H1 (cell line): ENCODE data around the gene TMX2. TPM values are rescaled to one million over a fixed set of nuclear protein-coding genes. Genes with fewer than 3 reads are reported as not detected.

Source experiments
- CTCF ChIA-PET: fragments of 300-600 bp; sonication (Branson Sonifier 250); formaldehyde crosslinking; loops from one replicate; lab custom pipeline; 2021; ENCODE audit not compliant: partially characterized antibody; lab: Charles Lee
- POLR2A ChIA-PET: fragments of 300-600 bp; sonication (Branson Sonifier 250); formaldehyde crosslinking; loops from one replicate; lab custom pipeline; 2021; ENCODE audit warnings: inconsistent platforms; ENCODE audit not compliant: partially characterized antibody; lab: Charles Lee
- DNase-seq, 2 experiments: peaks; one replicate each; pipeline versions ENCODE4 v3.0.0 to v3.0.0-alpha.2; 2010 to 2022; ENCODE audit warnings: low spot score in 2 of 2, low read depth in 1 of 2, mixed read lengths in 1 of 2
- FAIRE-seq: peaks from 2 replicates; lab custom pipeline; 2011; peaks lifted over from hg19 to GRCh38; lab: Jason Lieb, UNC
- H2AFZ ChIP-seq: 2 replicates; pipeline ENCODE4 v1.8.1; 2012; ENCODE audit warnings: low read length, inconsistent platforms
- H2AK5ac ChIP-seq: 2 replicates; pipeline ENCODE4 v1.6.1; 2013; ENCODE audit warnings: low read depth, low read length
- H2BK120ac ChIP-seq: replicated peaks from 2 replicates; pipeline ENCODE3; 2013; ENCODE audit warnings: low read depth, low read length, inconsistent platforms
- H2BK12ac ChIP-seq: 2 replicates; pipeline ENCODE4 v1.6.1; 2013; ENCODE audit warnings: low read depth, low read length
- H2BK15ac ChIP-seq: 2 replicates; pipeline ENCODE4 v1.6.1; 2013; ENCODE audit warnings: low read length
- H2BK20ac ChIP-seq: 2 replicates; pipeline ENCODE4 v1.6.1; 2013; ENCODE audit warnings: low read length
- H2BK5ac ChIP-seq: 2 replicates; pipeline ENCODE4 v1.6.1; 2013; ENCODE audit warnings: low read depth, low read length
- H3K14ac ChIP-seq: 2 replicates; pipeline ENCODE4 v1.6.1; 2013; ENCODE audit warnings: inconsistent platforms; ENCODE audit not compliant: insufficient read length
- H3K18ac ChIP-seq: 2 replicates; pipeline ENCODE4 v1.6.1; 2013; ENCODE audit warnings: low read length; ENCODE audit errors: extremely low read depth
- H3K23ac ChIP-seq: 2 replicates; pipeline ENCODE4 v1.6.1; 2013; ENCODE audit warnings: inconsistent platforms; ENCODE audit not compliant: insufficient read length
- H3K23me2 ChIP-seq: 2 replicates; pipeline ENCODE4 v1.6.1; 2013; ENCODE audit warnings: low read depth, low read length
- H3K27ac ChIP-seq: 2 replicates; pipeline ENCODE4 v1.6.1; 2011; ENCODE audit warnings: low read depth, low read length, inconsistent platforms
- H3K27me3 ChIP-seq, 4 experiments: replicated peaks in 1 of 4; 1 replicate in 1 of 4; 2 replicates in 3 of 4; pipeline versions ENCODE4 v1.6.1 to v1.8.1; 2011 to 2013; ENCODE audit warnings: low read length in 3 of 4, mild to moderate bottlenecking in 3 of 4, inconsistent platforms in 2 of 4, mixed read lengths in 2 of 4, moderate library complexity in 1 of 4; ENCODE audit not compliant: control insufficient read depth in 3 of 4, insufficient read depth in 3 of 4; ENCODE audit errors: extremely low read depth in 1 of 4
- H3K36me3 ChIP-seq, 4 experiments: 2 replicates each; pipeline versions ENCODE4 v1.6.1 to v1.8.1; 2011 to 2013; ENCODE audit warnings: mild to moderate bottlenecking in 4 of 4, low read length in 3 of 4, moderate library complexity in 2 of 4, control low read depth in 1 of 4, inconsistent platforms in 1 of 4; ENCODE audit not compliant: insufficient read depth in 4 of 4, control insufficient read depth in 2 of 4
- H3K4ac ChIP-seq: replicated peaks from 2 replicates; pipeline ENCODE3; 2013; ENCODE audit warnings: low read length, low read depth, mixed read lengths, inconsistent platforms; ENCODE audit not compliant: insufficient read length
- H3K4me1 ChIP-seq, 4 experiments: replicated peaks in 1 of 4; 1 replicate in 1 of 4; 2 replicates in 3 of 4; pipeline versions ENCODE4 v1.6.1 to v1.8.1; 2011 to 2013; ENCODE audit warnings: low read length in 3 of 4, inconsistent platforms in 2 of 4, mixed read lengths in 1 of 4; ENCODE audit not compliant: insufficient read depth in 4 of 4, control insufficient read depth in 3 of 4
- H3K4me2 ChIP-seq, 2 experiments: 2 replicates each; pipeline versions ENCODE4 v1.6.1 to v1.8.1; 2011 to 2013; ENCODE audit warnings: low read depth in 2 of 2, low read length in 2 of 2, control low read depth in 1 of 2, inconsistent platforms in 1 of 2, mild to moderate bottlenecking in 1 of 2; ENCODE audit not compliant: insufficient read depth in 1 of 2
- H3K4me3 ChIP-seq, 4 experiments: fragments of 200-600, 300-600 bp in 1 of 4; sonication (generic), shearing (Covaris generic), sonication (Bioruptor Twin) in 1 of 4; 2 replicates each; pipeline versions ENCODE4 v1.5.1 to v1.8.1; 2011 to 2016; ENCODE audit warnings: low read length in 4 of 4, low read depth in 3 of 4, control low read depth in 2 of 4, inconsistent platforms in 2 of 4, mild to moderate bottlenecking in 2 of 4, mixed read lengths in 1 of 4, moderate library complexity in 1 of 4; ENCODE audit not compliant: insufficient read depth in 2 of 4; ENCODE audit errors: extremely low read depth in 1 of 4
- H3K56ac ChIP-seq: replicated peaks from 2 replicates; pipeline ENCODE3; 2013; ENCODE audit warnings: low read depth, mild to moderate bottlenecking, mixed read lengths, low read length, inconsistent platforms; ENCODE audit not compliant: insufficient read length
- H3K79me1 ChIP-seq: 2 replicates; pipeline ENCODE4 v1.6.1; 2013; ENCODE audit warnings: low read depth, low read length, control low read depth
- H3K79me2 ChIP-seq, 2 experiments: 2 replicates each; pipeline versions ENCODE4 v1.6.1 to v1.8.1; 2012 to 2013; ENCODE audit warnings: low read length in 2 of 2, mild to moderate bottlenecking in 2 of 2, inconsistent platforms in 1 of 2; ENCODE audit not compliant: insufficient read depth in 2 of 2, control insufficient read depth in 1 of 2
- H3K9ac ChIP-seq, 4 experiments: replicated peaks in 1 of 4; 1 replicate in 1 of 4; 2 replicates in 3 of 4; pipeline versions ENCODE4 v1.6.1 to v1.8.1; 2011 to 2013; ENCODE audit warnings: low read depth in 3 of 4, low read length in 3 of 4, control low read depth in 2 of 4, mild to moderate bottlenecking in 2 of 4, moderate library complexity in 2 of 4, inconsistent platforms in 1 of 4; ENCODE audit errors: extremely low read depth in 1 of 4
- H3K9me3 ChIP-seq, 2 experiments: 2 replicates each; pipeline versions ENCODE4 v1.6.1 to v1.8.1; 2012 to 2013; ENCODE audit warnings: mild to moderate bottlenecking in 2 of 2, moderate library complexity in 2 of 2, control low read depth in 1 of 2, inconsistent platforms in 1 of 2, low read depth in 1 of 2, low read length in 1 of 2, mixed read lengths in 1 of 2; ENCODE audit not compliant: insufficient read depth in 2 of 2
- H4K20me1 ChIP-seq, 2 experiments: replicated peaks in 1 of 2; 2 replicates each; pipeline versions ENCODE3 to v1.8.1; 2011 to 2013; ENCODE audit warnings: inconsistent platforms in 2 of 2, low read length in 2 of 2, mild to moderate bottlenecking in 1 of 2; ENCODE audit not compliant: insufficient read depth in 2 of 2, control insufficient read depth in 1 of 2
- H4K5ac ChIP-seq: 2 replicates; pipeline ENCODE4 v1.6.1; 2013; ENCODE audit warnings: low read length, low read depth, mixed read lengths, inconsistent platforms; ENCODE audit not compliant: insufficient read length
- H4K8ac ChIP-seq: 2 replicates; pipeline ENCODE4 v1.8.0; 2013; ENCODE audit warnings: mild to moderate bottlenecking, moderate library complexity, low read length, inconsistent platforms; ENCODE audit not compliant: insufficient read depth; ENCODE audit errors: extremely low read depth
- H4K91ac ChIP-seq: replicated peaks from 2 replicates; pipeline ENCODE3; 2013; ENCODE audit warnings: low read length, mixed read lengths, inconsistent platforms; ENCODE audit not compliant: insufficient read length
- ASH2L ChIP-seq: fragments of 200-600, 300-600 bp; sonication (generic); IDR thresholded peaks from one replicate; pipeline ENCODE4 v1.7.1; 2017; ENCODE audit warnings: low read length
- CEBPB ChIP-seq: IDR thresholded peaks from 2 replicates; pipeline ENCODE4 v1.6.1; 2012; ENCODE audit warnings: low read depth, low read length
- WGBS, 2 experiments: shearing (Covaris generic) in 1 of 2; methylation state at CpG; one replicate each; pipeline versions ENCODE4 v1.1.6 to v1.1.7; 2013 to 2015; ENCODE audit warnings: low lambda C conversion rate in 2 of 2, mixed read lengths in 2 of 2, inconsistent platforms in 1 of 2, low coverage in 1 of 2, missing lambda C conversion rate in 1 of 2; ENCODE audit not compliant: insufficient replicate concordance in 2 of 2, insufficient coverage in 1 of 2, insufficient read length in 1 of 2; ENCODE audit errors: extremely low coverage in 1 of 2, missing lambda C conversion rate in 1 of 2; 5-methylcytosine and 5-hydroxymethylcytosine counted together
- polyA plus RNA-seq, 7 experiments: library from polyadenylated mRNA; depleted of rRNA in 3 of 7; stranded (reverse) in 5 of 7; unstranded in 2 of 7; fragments of >200 nt in 5 of 7; fragments of 200-250 nt in 2 of 7; gene quantifications; 1 replicate in 5 of 7; 2 replicates in 1 of 7; 4 replicates in 1 of 7; pipeline versions ENCODE4 v1.2.1 to v1.2.3, GENCODE V29; 2011 to 2013; ENCODE audit warnings: missing spikeins in 2 of 7, mixed read lengths in 2 of 7
- total RNA-seq: library from RNA; stranded (reverse); fragmentation: NEBNext Ultra II Directional; extraction: Animal tissue kit (Norgen Biotek cat#: 25700); gene quantifications from 2 replicates; pipeline ENCODE4 v1.2.1, GENCODE V29; 2021

The TMX2 gene
- total and polyA plus RNA-seq, 2 of the 8 experiments (the other 6 are each of a cell fraction or from before 2014, with no cell fraction given) = 70.4 to 100.0 TPM

DNA sequence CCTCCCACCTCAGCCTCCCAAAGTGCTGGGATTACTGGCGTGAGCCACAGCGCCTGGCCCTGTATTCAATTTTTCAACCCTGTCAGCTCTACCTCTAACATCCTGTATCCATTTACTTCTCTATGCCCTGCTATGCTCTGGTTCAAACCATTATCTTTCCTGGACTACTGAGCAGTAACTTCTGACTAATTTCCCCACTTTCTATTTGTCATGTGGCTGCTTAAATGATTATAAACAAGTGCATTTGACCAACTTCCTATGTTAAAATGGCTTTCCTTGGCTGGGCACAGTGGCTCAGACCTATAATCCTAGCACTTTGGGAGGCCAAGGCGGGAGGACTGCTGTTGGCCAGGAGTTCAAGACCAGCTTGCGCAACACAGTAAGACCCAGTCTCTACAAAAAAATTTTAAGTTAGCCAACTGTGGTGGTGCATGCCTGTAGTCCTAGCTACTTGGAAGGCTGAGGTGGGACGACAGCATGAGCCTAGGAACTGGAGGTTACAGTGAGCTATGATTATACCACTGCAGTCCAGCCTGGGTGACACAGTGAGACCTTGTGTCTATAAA lies 2.5 kb upstream of the TMX2 start:
- H2AK5ac ChIP-seq = no peak overlapping the region
- H3K27me3 ChIP-seq = no peaks in the 10 kb centered on the region
- no peak overlapping the region for H2BK120ac ChIP-seq
- no peak overlapping the region; the same call in 1 of the 2 replicates for H4K8ac ChIP-seq
- peaks cover 2% of the 10 kb centered on the region; the same call in 1 of the 2 replicates for H3K79me1 ChIP-seq
- H3K4me1 ChIP-seq = peaks cover 0 to 4% (median 0%) of the 10 kb centered on the region in 4 experiments; a peak in 1 of 7 replicates
- TF ChIP-seq CEBPB (peak; percentile 3; the same call in 1 of the 2 replicates), ASH2L (no peak)
- no peak overlapping the region for H2AFZ ChIP-seq
- no peaks in the 10 kb centered on the region for H3K9me3 ChIP-seq
- H4K91ac ChIP-seq = no peak overlapping the region
- ChIA-PET POLR2A (interaction anchor here (0.7 to 2.5 kb wide), 5 partner anchors 8 to 62 kb away, joined by 3 to 11 read pairs (median 5); partner anchors contain the start of gene SELENOH), CTCF (interaction anchor here (0.6 to 2.2 kb wide), 4 partner anchors 11 to 359 kb away, joined by 3 to 7 read pairs (median 4); no protein-coding TSS in a partner anchor)
- H3K36me3 ChIP-seq = peaks cover 0 to 2% (median under 1%) of the 10 kb centered on the region in 4 experiments; a peak in 3 of 8 replicates
- peaks cover 0 to 5% of the 10 kb centered on the region in 2 experiments for H4K20me1 ChIP-seq
- H3K23ac ChIP-seq = no peak overlapping the region
- H2BK12ac ChIP-seq = no peak overlapping the region
- no peak overlapping the region for H2BK15ac ChIP-seq
- no peak overlapping the region for H3K4me3 ChIP-seq
- no peak overlapping the region for H3K27ac ChIP-seq
- H2BK5ac ChIP-seq = no peak overlapping the region
- no peak overlapping the region for H3K4me2 ChIP-seq
- no peak overlapping the region for H4K5ac ChIP-seq
- H3K23me2 ChIP-seq = peaks cover 9% of the 10 kb centered on the region
- DNase-seq (no peak), FAIRE-seq (no peak)
- no peak overlapping the region for H3K14ac ChIP-seq
- H3K4ac ChIP-seq = no peak overlapping the region
- 92% methylated on average over 5 of the region's 5 CpGs; no CpG with 5 or more reads in 1 of the 2 experiments for WGBS, 2 experiments
- H3K56ac ChIP-seq = no peak overlapping the region
- peaks cover 22 to 40% of the 10 kb centered on the region in 2 experiments for H3K79me2 ChIP-seq
- H3K18ac ChIP-seq = no peak overlapping the region
- no peak overlapping the region for H3K9ac ChIP-seq
- H2BK20ac ChIP-seq = no peak overlapping the region
